AG08395 (cell line): ENCODE data around the gene SLC39A13.

Experiments
- DNase-seq: peaks from one replicate; pipeline ENCODE4 v3.0.0; 2012; ENCODE audit warnings: mixed read lengths, low spot score

Gene SLC39A13

GRCh38 chr11:47384498-47384897, 23.9 kb upstream of the SLC39A13 start:
- DNase-seq = no peak

- DNase-seq = no peak
These were observed 20.3 kb upstream of the SLC39A13 start for GRCh38 chr11:47387944-47388696.

- DNase-seq = no peak
These were observed 19.5 kb upstream of the SLC39A13 start for GRCh38 chr11:47388697-47389576.

- DNase-seq = no peak
These were observed 18.6 kb upstream of the SLC39A13 start for GRCh38 chr11:47389577-47390421.

GRCh38 chr11:47390422-47390760, 18.0 kb upstream of the SLC39A13 start:
- no peak for DNase-seq

- no peak for DNase-seq
These were observed 17.3 kb upstream of the SLC39A13 start for GRCh38 chr11:47391077-47391583.

- no peak for DNase-seq
These were observed 16.5 kb upstream of the SLC39A13 start for GRCh38 chr11:47391711-47392432.

GRCh38 chr11:47392546-47393162, 15.7 kb upstream of the SLC39A13 start:
- no peak for DNase-seq

- peak; percentile 59 for DNase-seq
These were observed 15.0 kb upstream of the SLC39A13 start for GRCh38 chr11:47393163-47394049.

GRCh38 chr11:47394050-47394321, 14.4 kb upstream of the SLC39A13 start:
- no peak for DNase-seq

- DNase-seq = no peak
These were observed 13.8 kb upstream of the SLC39A13 start for GRCh38 chr11:47394322-47395222.

GRCh38 chr11:47395223-47396048, 13.0 kb upstream of the SLC39A13 start:
- DNase-seq = no peak

- DNase-seq = no peak
These were observed 12.4 kb upstream of the SLC39A13 start for GRCh38 chr11:47396049-47396320.

- no peak for DNase-seq
These were observed 10.4 kb upstream of the SLC39A13 start for GRCh38 chr11:47398011-47398410.

GRCh38 chr11:47398551-47398950, 9.8 kb upstream of the SLC39A13 start:
- no peak for DNase-seq

GRCh38 chr11:47399860-47400767, 8.3 kb upstream of the SLC39A13 start:
- DNase-seq = no peak

GRCh38 chr11:47400768-47401279, 7.6 kb upstream of the SLC39A13 start:
- no peak for DNase-seq
